GM12878 (cell line): ENCODE data around the gene FAF1. TPM values are rescaled to one million over a fixed set of nuclear protein-coding genes. Genes with fewer than 3 reads are reported as not detected.

Experiments used
- ATAC-seq: fragments of 200-7000 bp; cut with Tn5 transposase; 3 replicates; pipeline ENCODE4 v1.9.1; 2020; ENCODE audit warnings: mild to moderate bottlenecking, moderate library complexity
- BruUV-seq: library from RNA; stranded (reverse); fragments of 400-500 nt; replicated peaks from 2 replicates; lab custom pipeline; 2021; lab: Mats Ljungman, UMichigan
- CTCF ChIA-PET: fragments of 300-600 bp; sonication (Branson Sonifier 250); formaldehyde crosslinking; extraction: SDS; loops from one replicate; lab custom pipeline; 2021; ENCODE audit warnings: inconsistent platforms; lab: Yijun Ruan, JAX
- POLR2A ChIA-PET: fragments of 350-600 bp; formaldehyde crosslinking; extraction: SDS; loops from one replicate; lab custom pipeline; 2021; ENCODE audit warnings: inconsistent platforms; lab: Charles Lee
- RAD21 ChIA-PET: fragments of 300-600 bp; sonication (Branson Sonifier 250); formaldehyde crosslinking; loops from one replicate; lab custom pipeline; 2023; ENCODE audit warnings: antibody characterized with exemption; ENCODE audit not compliant: unreplicated experiment; lab: Charles Lee
- SMC1A ChIA-PET: fragments of 300-600 bp; sonication (Branson Sonifier 250); formaldehyde crosslinking; loops from one replicate; lab custom pipeline; 2023; ENCODE audit not compliant: unreplicated experiment, uncharacterized antibody; lab: Charles Lee
- DNase-seq: peaks from one replicate; pipeline ENCODE4 v3.0.0-alpha.2; 2011; ENCODE audit warnings: low read depth, low spot score
- FAIRE-seq: peaks from 3 replicates; lab custom pipeline; 2011; peaks lifted over from hg19 to GRCh38; lab: Jason Lieb, UNC
- H2AFZ ChIP-seq: 2 replicates; pipeline ENCODE4 v1.6.0; 2011; ENCODE audit warnings: low read depth, low read length, control low read depth; ENCODE audit not compliant: control insufficient read depth
- H3K27ac ChIP-seq: 2 replicates; pipeline ENCODE4 v1.5.1; 2011; ENCODE audit warnings: control low read depth; ENCODE audit not compliant: control insufficient read depth, insufficient read depth
- H3K27me3 ChIP-seq, 2 experiments: replicated peaks in 1 of 2; 2 replicates each; pipeline versions ENCODE4 v1.6.0 to v1.6.1; 2011; ENCODE audit warnings: low read length in 1 of 2; ENCODE audit not compliant: control insufficient read depth in 2 of 2, insufficient read depth in 2 of 2
- H3K36me3 ChIP-seq, 2 experiments: 2 replicates each; pipeline ENCODE4 v1.5.1; 2011; ENCODE audit warnings: low read length in 1 of 2; ENCODE audit not compliant: control insufficient read depth in 2 of 2, insufficient read depth in 2 of 2
- H3K4me1 ChIP-seq: 2 replicates; pipeline ENCODE4 v1.6.1; 2011; ENCODE audit warnings: mild to moderate bottlenecking, low read length, moderate library complexity, mixed read lengths; ENCODE audit not compliant: control insufficient read depth, insufficient read depth
- H3K4me2 ChIP-seq: 2 replicates; pipeline ENCODE4 v1.6.0; 2011; ENCODE audit warnings: control low read depth; ENCODE audit not compliant: control insufficient read depth, insufficient read depth
- H3K4me3 ChIP-seq: fragments of 200-600 bp; sonication (generic); 2 replicates; pipeline ENCODE4 v1.5.1; 2016
- H3K79me2 ChIP-seq: 2 replicates; pipeline ENCODE4 v1.6.0; 2011; ENCODE audit warnings: low read length; ENCODE audit not compliant: control insufficient read depth, insufficient read depth
- H3K9ac ChIP-seq: 2 replicates; pipeline ENCODE4 v1.8.0; 2011; ENCODE audit warnings: low read length, control low read depth, mixed read lengths; ENCODE audit not compliant: control insufficient read depth, insufficient read depth
- H3K9me3 ChIP-seq: replicated peaks from 3 replicates; pipeline ENCODE4 v1.5.1; 2011; ENCODE audit warnings: mild to moderate bottlenecking, low read length; ENCODE audit not compliant: control insufficient read depth, insufficient read depth
- H4K20me1 ChIP-seq: 2 replicates; pipeline ENCODE4 v1.6.0; 2011; ENCODE audit not compliant: control insufficient read depth, insufficient read depth
- CTCF ChIP-seq, 3 experiments: IDR thresholded peaks in 2 of 3; conservative IDR thresholded peaks in 1 of 3; 2 replicates each; pipeline ENCODE4 v1.5.1; 2011; ENCODE audit warnings: low read depth in 3 of 3, low read length in 3 of 3, mild to moderate bottlenecking in 3 of 3, control low read depth in 2 of 3, moderate library complexity in 2 of 3, inconsistent platforms in 1 of 3, mixed read lengths in 1 of 3; ENCODE audit not compliant: control insufficient read depth in 2 of 3, insufficient read depth in 1 of 3; ENCODE audit errors: extremely low read depth in 1 of 3
- GABPA ChIP-seq: IDR thresholded peaks from 2 replicates; pipeline ENCODE4 v1.6.1; 2014; ENCODE audit warnings: antibody characterized with exemption, low read depth, mild to moderate bottlenecking, inconsistent platforms
- IKZF2 ChIP-seq, 2 experiments: fragments of 450-650 bp; IDR thresholded peaks; 2 replicates each; pipeline ENCODE4 v1.6.1; 2017; ENCODE audit warnings: mild to moderate bottlenecking in 2 of 2, moderate library complexity in 2 of 2
- MTA2 ChIP-seq: fragments of 450-650 bp; IDR thresholded peaks from 2 replicates; pipeline ENCODE4 v1.6.1; 2016; ENCODE audit warnings: low read depth, mild to moderate bottlenecking, moderate library complexity
- SUZ12 ChIP-seq: fragments of 200-600 bp; sonication (generic); IDR thresholded peaks from one replicate; pipeline ENCODE4 v1.6.1; 2018; ENCODE audit warnings: antibody characterized with exemption, mild to moderate bottlenecking; ENCODE audit not compliant: unreplicated experiment
- ZBTB40 ChIP-seq: fragments of 450-650 bp; IDR thresholded peaks from 2 replicates; pipeline ENCODE4 v1.6.1; 2016; ENCODE audit warnings: mild to moderate bottlenecking, moderate library complexity, borderline replicate concordance
- WGBS: methylation state at CpG from one replicate; pipeline ENCODE4 v1.1.6; 2016; ENCODE audit warnings: low lambda C conversion rate; ENCODE audit not compliant: insufficient replicate concordance, insufficient coverage; ENCODE audit errors: missing lambda C conversion rate; 5-methylcytosine and 5-hydroxymethylcytosine counted together
- in situ Hi-C: fragments of 300-500 bp; cut with MboI; formaldehyde crosslinking; loops from 9 replicates; pipeline ENCODE4 v1.14.3; 2018; ENCODE audit warnings: mixed read lengths
- intact Hi-C: fragments of 100-400 bp; cut with micrococcal nuclease; formaldehyde crosslinking; loops from one replicate; pipeline ENCODE4 v1.14.2; 2022; ENCODE audit not compliant: unreplicated experiment
- polyA plus RNA-seq, 11 experiments: library from polyadenylated mRNA; depleted of rRNA in 4 of 11; unstranded in 6 of 11; stranded (reverse) in 5 of 11; fragments of >200 nt; fragmentation: Nextera tagmentation in 4 of 11; fragmentation: Illumina TruSeq in 1 of 11; extraction: Ambion mirVana in 4 of 11; extraction: Trizol in 1 of 11; gene quantifications; 1 replicate in 1 of 11; 2 replicates in 10 of 11; pipeline versions ENCODE4 v1.2.1 to v1.2.3, GENCODE V29; 2011 to 2016; ENCODE audit warnings: inconsistent platforms in 2 of 11, missing spikeins in 2 of 11, low read depth in 1 of 11
- total RNA-seq, 4 experiments: library from RNA; depleted of rRNA in 3 of 4; stranded (reverse); fragments of >200 nt in 3 of 4; fragmentation: Illumina TruSeq in 1 of 4; extraction: Trizol in 1 of 4; gene quantifications; 2 replicates each; pipeline versions ENCODE4 v1.2.1 to v1.2.3, GENCODE V29; 2013 to 2021
- TF ChIP-seq, protein P1 (sequence below): IDR thresholded peaks from 2 replicates; pipeline ENCODE4 v1.6.1; 2012; ENCODE audit warnings: mild to moderate bottlenecking, low read depth, low read length
- TF ChIP-seq, protein P2 (sequence below): IDR thresholded peaks from 2 replicates; pipeline ENCODE4 v1.6.1; 2012; ENCODE audit warnings: low read length, inconsistent platforms

The FAF1 gene
- total and polyA plus RNA-seq, 10 of the 15 experiments (the other 5 are each of a cell fraction or from before 2014, with no cell fraction given), result 8.6 to 54.5 (median 23.7) TPM

- no peak for TF ChIP-seq GABPA
- TF ChIP-seq IKZF2 (IDR thresholded peaks at IDR 0.05), result no peak
- no peak for TF ChIP-seq MTA2
- TF ChIP-seq SUZ12, result no peak
These were observed 35.6 kb upstream of the FAF1 start (continued) for GRCh38 chr1:50995651-50996050.

DNA sequence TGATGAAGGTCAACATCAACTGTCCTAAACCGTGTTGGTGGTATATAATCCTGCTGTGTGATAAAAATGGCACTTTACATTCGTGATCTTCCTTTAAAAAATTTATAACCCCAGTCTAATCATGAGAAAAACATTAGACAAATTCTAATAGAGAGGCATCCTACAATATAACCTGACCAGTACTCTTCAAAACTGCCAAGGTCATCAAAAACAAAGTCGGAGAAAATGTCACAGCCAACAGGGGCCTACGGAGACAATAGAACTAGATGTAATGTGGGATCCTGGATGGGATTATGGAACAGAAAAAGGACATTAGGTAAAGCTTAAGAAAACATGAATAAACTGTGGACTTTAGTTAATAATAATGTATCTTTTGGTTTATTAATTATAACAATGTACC lies 34.9 kb upstream of the FAF1 start:
- H3K4me2 ChIP-seq, result no peak overlapping the region
- no peak for ATAC-seq
- no peak overlapping the region for H3K9ac ChIP-seq
- ChIA-PET CTCF (interaction anchor here (1.1 kb wide), 1 partner anchor 197 kb away, joined by 3 read pairs; no protein-coding TSS in a partner anchor), SMC1A (no interaction called here), RAD21 (interaction anchor here (0.6 kb wide), 1 partner anchor 221 kb away, joined by 3 read pairs; no protein-coding TSS in a partner anchor), POLR2A (no interaction called here)
- in situ Hi-C loops, result no loop called here
- H2AFZ ChIP-seq, result no peak overlapping the region
- no TSS peak for BruUV-seq
- H3K36me3 ChIP-seq, result no peaks in the 10 kb centered on the region
- H3K4me3 ChIP-seq, result no peak overlapping the region
- DNase-seq, result no peak
- no peak overlapping the region for H3K27ac ChIP-seq
- FAIRE-seq, result no peak
- H4K20me1 ChIP-seq, result no peaks in the 10 kb centered on the region
- no peaks in the 10 kb centered on the region for H3K79me2 ChIP-seq
- H3K27me3 ChIP-seq, result no peaks in the 10 kb centered on the region
- 85% methylated on average over 4 of the region's 4 CpGs for WGBS
- no peaks in the 10 kb centered on the region; the same call in 1 of the 3 replicates for H3K9me3 ChIP-seq
- intact Hi-C loops, result no loop called here
- H3K4me1 ChIP-seq, result peaks cover 7% of the 10 kb centered on the region; the same call in 1 of the 2 replicates
- TF ChIP-seq ZBTB40 (no peak), CTCF (IDR thresholded peaks at IDR 0.05 in 2 of 3, conservative IDR thresholded peaks at IDR 0.05 in 1 of 3; ENCODE audit: control insufficient read depth in 2 of 3, extremely low read depth in 1 of 3, insufficient read depth in 1 of 3, low read depth in 3 of 3, low read length in 3 of 3) (no peak)
- TF ChIP-seq, protein P1, sequence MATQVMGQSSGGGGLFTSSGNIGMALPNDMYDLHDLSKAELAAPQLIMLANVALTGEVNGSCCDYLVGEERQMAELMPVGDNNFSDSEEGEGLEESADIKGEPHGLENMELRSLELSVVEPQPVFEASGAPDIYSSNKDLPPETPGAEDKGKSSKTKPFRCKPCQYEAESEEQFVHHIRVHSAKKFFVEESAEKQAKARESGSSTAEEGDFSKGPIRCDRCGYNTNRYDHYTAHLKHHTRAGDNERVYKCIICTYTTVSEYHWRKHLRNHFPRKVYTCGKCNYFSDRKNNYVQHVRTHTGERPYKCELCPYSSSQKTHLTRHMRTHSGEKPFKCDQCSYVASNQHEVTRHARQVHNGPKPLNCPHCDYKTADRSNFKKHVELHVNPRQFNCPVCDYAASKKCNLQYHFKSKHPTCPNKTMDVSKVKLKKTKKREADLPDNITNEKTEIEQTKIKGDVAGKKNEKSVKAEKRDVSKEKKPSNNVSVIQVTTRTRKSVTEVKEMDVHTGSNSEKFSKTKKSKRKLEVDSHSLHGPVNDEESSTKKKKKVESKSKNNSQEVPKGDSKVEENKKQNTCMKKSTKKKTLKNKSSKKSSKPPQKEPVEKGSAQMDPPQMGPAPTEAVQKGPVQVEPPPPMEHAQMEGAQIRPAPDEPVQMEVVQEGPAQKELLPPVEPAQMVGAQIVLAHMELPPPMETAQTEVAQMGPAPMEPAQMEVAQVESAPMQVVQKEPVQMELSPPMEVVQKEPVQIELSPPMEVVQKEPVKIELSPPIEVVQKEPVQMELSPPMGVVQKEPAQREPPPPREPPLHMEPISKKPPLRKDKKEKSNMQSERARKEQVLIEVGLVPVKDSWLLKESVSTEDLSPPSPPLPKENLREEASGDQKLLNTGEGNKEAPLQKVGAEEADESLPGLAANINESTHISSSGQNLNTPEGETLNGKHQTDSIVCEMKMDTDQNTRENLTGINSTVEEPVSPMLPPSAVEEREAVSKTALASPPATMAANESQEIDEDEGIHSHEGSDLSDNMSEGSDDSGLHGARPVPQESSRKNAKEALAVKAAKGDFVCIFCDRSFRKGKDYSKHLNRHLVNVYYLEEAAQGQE, result no peak
- TF ChIP-seq, protein P2, sequence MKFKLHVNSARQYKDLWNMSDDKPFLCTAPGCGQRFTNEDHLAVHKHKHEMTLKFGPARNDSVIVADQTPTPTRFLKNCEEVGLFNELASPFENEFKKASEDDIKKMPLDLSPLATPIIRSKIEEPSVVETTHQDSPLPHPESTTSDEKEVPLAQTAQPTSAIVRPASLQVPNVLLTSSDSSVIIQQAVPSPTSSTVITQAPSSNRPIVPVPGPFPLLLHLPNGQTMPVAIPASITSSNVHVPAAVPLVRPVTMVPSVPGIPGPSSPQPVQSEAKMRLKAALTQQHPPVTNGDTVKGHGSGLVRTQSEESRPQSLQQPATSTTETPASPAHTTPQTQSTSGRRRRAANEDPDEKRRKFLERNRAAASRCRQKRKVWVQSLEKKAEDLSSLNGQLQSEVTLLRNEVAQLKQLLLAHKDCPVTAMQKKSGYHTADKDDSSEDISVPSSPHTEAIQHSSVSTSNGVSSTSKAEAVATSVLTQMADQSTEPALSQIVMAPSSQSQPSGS, result no peak
